Kidney (tissue), 14 donors: ENCODE data around the gene OR5K3. TPM values are rescaled to one million over a fixed set of nuclear protein-coding genes. Genes with fewer than 3 reads are reported as not detected.

Experiments
- DNase-seq, 5 donors: peaks; one replicate each; pipeline ENCODE4 v3.0.0-alpha.2; 2013 to 2020
- FAIRE-seq: peaks from 2 replicates; lab custom pipeline; 2012; peaks lifted over from hg19 to GRCh38; lab: Jason Lieb, UNC
- H3K27ac ChIP-seq, 2 donors: one replicate each; pipeline ENCODE4 v1.7.0; 2013; ENCODE audit warnings: low read depth in 2 of 2, low read length in 2 of 2, inconsistent platforms in 1 of 2
- H3K27me3 ChIP-seq: one replicate; pipeline ENCODE4 v1.7.1; 2013; ENCODE audit warnings: low read length, inconsistent platforms; ENCODE audit not compliant: control insufficient read depth, insufficient read depth
- H3K36me3 ChIP-seq, 3 donors: one replicate each; pipeline versions ENCODE4 v1.7.0 to v1.7.1; 2013; ENCODE audit warnings: low read length in 3 of 3, control low read depth in 1 of 3, inconsistent platforms in 1 of 3; ENCODE audit not compliant: insufficient read depth in 3 of 3, control insufficient read depth in 2 of 3
- H3K4me1 ChIP-seq, 3 donors: one replicate each; pipeline versions ENCODE4 v1.7.0 to v1.7.1; 2013; ENCODE audit warnings: low read length in 3 of 3, inconsistent platforms in 1 of 3, low read depth in 1 of 3; ENCODE audit not compliant: control insufficient read depth in 2 of 3, insufficient read depth in 2 of 3
- H3K4me3 ChIP-seq, 3 donors: one replicate each; pipeline versions ENCODE4 v1.7.0 to v1.8.1; 2013; ENCODE audit warnings: low read length in 3 of 3, control low read depth in 1 of 3, inconsistent platforms in 1 of 3
- H3K9ac ChIP-seq, 3 donors: one replicate each; pipeline versions ENCODE4 v1.7.0 to v1.7.1; 2013; ENCODE audit warnings: low read length in 3 of 3, control low read depth in 1 of 3, inconsistent platforms in 1 of 3
- H3K9me3 ChIP-seq, 3 donors: one replicate each; pipeline versions ENCODE4 v1.7.0 to v1.7.1; 2013; ENCODE audit warnings: low read length in 3 of 3, control low read depth in 1 of 3, inconsistent platforms in 1 of 3; ENCODE audit not compliant: control insufficient read depth in 2 of 3, insufficient read depth in 1 of 3
- CTCF ChIP-seq: IDR thresholded peaks from 3 replicates; pipeline ENCODE4 v1.5.1; 2012; ENCODE audit warnings: mild to moderate bottlenecking, moderate library complexity, borderline replicate concordance; ENCODE audit not compliant: insufficient read depth; ENCODE audit errors: extremely low read depth
- intact Hi-C: fragments of 100-400 bp; cut with DNase I; formaldehyde crosslinking; loops from one replicate; pipeline ENCODE4 v1.11.1; 2022
- polyA plus RNA-seq: library from polyadenylated mRNA; stranded (reverse); fragments of 350-450 nt; fragmentation: Illumina TruSeq; extraction: RNeasy Lipid Tissue Mini Kit (QIAGEN cat#74804); gene quantifications from one replicate; pipeline ENCODE4 v1.2.3, GENCODE V29; 2014; ENCODE audit warnings: low read depth, low replicate concordance; ENCODE audit not compliant: insufficient read depth
- total RNA-seq: library from RNA; stranded (reverse); fragmentation: NEBNext Ultra II Directional; extraction: Animal tissue kit (Norgen Biotek cat#: 25700); gene quantifications from one replicate; pipeline ENCODE4 v1.2.1, GENCODE V29; 2021
- donor health status: control.
- donor health status: control.
- donor health status: control.
- donor health status: control.
- donor health status: control.
- donor health status: DM: yes; HTN: yes; CAD: no.
- donor health status: Normal renal cell carcinoma (clear cell type).

The OR5K3 gene
- total and polyA plus RNA-seq, 2 donors from 2014 or later, result not detected

GRCh38 chr3:98398513-98398912 lies 8.0 kb downstream of the OR5K3 start:
- no peak for TF ChIP-seq CTCF
- no peak for DNase-seq
- Histone ChIP-seq H3K36me3 (no peaks in the 10 kb centered on the region), H3K9me3 (peaks cover 0 to 10% (median 3%) of the 10 kb centered on the region in 3 donors), H3K4me3 (no peak overlapping the region), H3K4me1 (no peaks in the 10 kb centered on the region), H3K27ac (no peak overlapping the region), H3K27me3 (no peaks in the 10 kb centered on the region), H3K9ac (no peak overlapping the region)
- intact Hi-C loops, result no loop called here
- FAIRE-seq, result no peak

GRCh38 chr3:98402507-98402906 lies 12.0 kb downstream of the OR5K3 start:
- DNase-seq (no peak), FAIRE-seq (no peak)

GRCh38 chr3:98404010-98404409 lies 13.5 kb downstream of the OR5K3 start:
- Histone ChIP-seq H3K4me1 (no peaks in the 10 kb centered on the region), H3K36me3 (no peaks in the 10 kb centered on the region), H3K27ac (no peak overlapping the region), H3K9me3 (peaks cover 0 to 17% (median 7%) of the 10 kb centered on the region in 3 donors), H3K4me3 (no peak overlapping the region), H3K27me3 (no peaks in the 10 kb centered on the region), H3K9ac (no peak overlapping the region)
- no peak for DNase-seq
- intact Hi-C loops, result no loop called here
- no peak for TF ChIP-seq CTCF
- no peak for FAIRE-seq

More at GRCh38 chr3:98402507-98402906, 12.0 kb downstream of the OR5K3 start:
- intact Hi-C loops, result no loop called here
- H3K9me3 ChIP-seq, result peaks cover 0 to 20% (median 7%) of the 10 kb centered on the region in 3 donors
- H3K36me3 ChIP-seq, result no peaks in the 10 kb centered on the region
- no peak overlapping the region for H3K27ac ChIP-seq
- H3K4me3 ChIP-seq, result no peak overlapping the region
- H3K27me3 ChIP-seq, result no peaks in the 10 kb centered on the region
- TF ChIP-seq CTCF, result no peak
- no peak overlapping the region for H3K9ac ChIP-seq
- H3K4me1 ChIP-seq, result no peaks in the 10 kb centered on the region

- H3K9me3 ChIP-seq, result peaks cover 0 to 17% (median 7%) of the 10 kb centered on the region in 3 donors
- H3K9ac ChIP-seq, result no peak overlapping the region
- H3K27ac ChIP-seq, result no peak overlapping the region
- H3K27me3 ChIP-seq, result no peaks in the 10 kb centered on the region
- DNase-seq, result no peak
- no peaks in the 10 kb centered on the region for H3K4me1 ChIP-seq
- FAIRE-seq, result no peak
- intact Hi-C loops, result no loop called here
- no peak for TF ChIP-seq CTCF
- H3K4me3 ChIP-seq, result no peak overlapping the region
- H3K36me3 ChIP-seq, result no peaks in the 10 kb centered on the region
Measured at GRCh38 chr3:98406034-98406433, 15.6 kb downstream of the OR5K3 start.
